Stimulated activated CD4-positive, alpha-beta T cell treated with anti-CD3 and anti-CD28 coated beads, TNF-alpha, amount 100 ng/mL, for 1 hour (primary cell): ENCODE measurements around the gene HS6ST2.

ENCODE experiments used
- DNase-seq, 3 donors: peaks; one replicate each; pipeline ENCODE4 v3.0.0-alpha.2; 2020; ENCODE audit warnings: low read depth in 3 of 3, low spot score in 1 of 3

HS6ST2 gene

DNA sequence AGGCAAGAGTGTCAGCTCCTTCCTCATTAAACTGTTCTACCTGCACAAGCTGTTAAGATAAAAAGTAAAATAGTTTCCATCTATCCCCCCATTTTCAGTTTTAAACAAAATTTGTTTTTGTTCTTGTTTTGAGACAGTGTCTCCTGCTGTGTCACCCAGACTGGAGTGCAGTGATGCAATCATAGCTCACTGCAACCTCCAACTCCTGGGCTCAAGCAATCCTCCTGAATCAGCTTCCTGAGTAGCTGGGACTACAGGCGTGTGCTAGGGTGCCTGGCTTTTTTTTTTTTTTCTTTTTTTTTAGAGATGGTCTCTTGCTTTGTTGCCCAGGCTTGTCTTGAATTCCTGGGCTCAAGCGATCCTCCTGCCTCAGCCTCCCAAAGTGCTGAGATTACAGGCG lies 105.4 kb downstream of the HS6ST2 start:
- no peak for DNase-seq

DNA sequence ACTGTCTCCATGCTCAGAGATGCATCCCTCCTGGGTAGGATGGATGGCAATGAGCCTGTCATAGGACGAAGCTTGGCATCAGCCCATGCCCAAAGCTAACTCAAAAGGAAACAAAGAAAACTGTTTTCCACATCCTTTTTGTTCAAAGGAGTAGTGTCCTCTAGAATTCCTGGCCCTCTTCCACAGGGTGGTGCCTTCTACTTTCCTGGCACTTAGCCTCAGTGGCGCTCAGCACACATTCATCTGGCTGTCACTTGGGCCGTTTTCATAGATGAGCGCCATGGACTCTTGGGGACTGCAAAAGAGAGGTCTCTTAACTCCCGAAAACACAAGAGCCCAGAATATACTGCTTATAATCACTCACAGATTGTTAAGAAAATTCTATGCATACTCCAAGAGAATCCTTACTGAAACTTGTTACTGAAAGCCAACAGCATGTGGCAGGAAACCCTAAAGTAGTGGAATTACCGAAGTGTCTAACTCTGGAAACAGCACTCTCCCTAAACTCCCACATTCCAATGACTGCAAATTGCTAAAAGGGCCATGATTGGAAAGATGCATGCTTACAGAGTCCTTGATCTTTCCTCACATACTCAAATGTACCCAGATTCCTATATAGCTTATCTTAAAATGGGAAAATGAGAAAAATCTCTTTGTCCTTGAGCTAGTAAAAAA lies 110.0 kb downstream of the HS6ST2 start:
- no peak for DNase-seq

- no peak for DNase-seq
These were observed 115.1 kb downstream of the HS6ST2 start for GRCh38 chrX:132843363-132843762.

DNA sequence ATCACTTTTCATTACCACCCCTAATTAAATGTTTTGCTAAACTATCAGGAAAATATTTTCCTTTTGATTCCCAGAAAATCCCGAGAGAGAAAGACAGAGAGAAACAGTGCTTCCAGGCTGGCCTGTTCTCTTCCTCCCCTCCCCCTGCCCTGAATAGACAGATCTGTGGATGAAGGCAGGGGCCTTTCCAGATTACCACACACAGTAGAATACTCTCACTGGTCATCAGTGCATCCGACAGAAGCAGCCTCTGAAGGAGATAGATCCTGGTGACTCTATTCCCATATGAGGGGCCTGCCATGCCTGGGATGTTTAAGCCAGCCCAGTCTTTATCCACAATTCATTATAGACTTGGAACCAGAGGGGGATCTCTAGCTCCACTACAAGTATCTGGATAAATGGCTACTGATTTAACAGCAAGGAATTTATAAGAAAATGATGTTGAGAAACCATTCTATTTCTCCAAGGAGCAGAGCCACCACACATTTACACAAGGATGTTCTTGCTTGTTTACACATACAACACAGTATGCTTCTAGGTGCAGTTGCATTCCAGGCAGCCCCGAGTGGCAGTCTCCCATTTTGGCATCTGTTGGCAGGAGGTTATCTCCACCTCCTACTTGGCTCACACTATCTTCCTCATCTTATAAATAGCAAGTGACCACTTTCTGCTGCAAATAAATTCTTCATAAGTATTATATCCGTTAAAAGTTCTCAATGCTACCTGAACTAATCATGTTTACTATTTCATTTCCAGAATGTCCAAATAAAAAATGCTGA lies 115.8 kb downstream of the HS6ST2 start:
- no peak for DNase-seq

DNA sequence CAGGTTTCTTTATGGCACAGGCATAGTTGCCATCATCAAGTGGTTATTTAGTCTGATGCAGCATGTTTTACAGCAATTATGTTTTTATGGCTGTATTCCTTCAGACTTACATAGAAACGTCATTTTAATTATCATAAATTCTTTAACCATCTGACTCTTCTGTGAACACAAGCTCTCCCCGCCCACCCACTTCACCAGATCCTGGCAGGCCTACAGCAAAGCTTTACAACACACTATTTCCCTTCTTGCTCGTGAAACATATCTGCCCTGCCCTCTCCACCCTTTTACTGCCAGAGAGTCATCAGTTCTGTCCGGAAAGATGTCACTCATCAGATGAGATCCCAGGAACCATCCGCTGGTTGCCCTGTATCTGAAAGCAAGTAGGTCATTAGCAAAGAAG lies 120.5 kb downstream of the HS6ST2 start:
- no peak for DNase-seq

- no peak for DNase-seq
These were observed 121.3 kb downstream of the HS6ST2 start for GRCh38 chrX:132837126-132837525.

GRCh38 chrX:132836471-132836870 lies 122.0 kb downstream of the HS6ST2 start:
- DNase-seq = no peak

DNA sequence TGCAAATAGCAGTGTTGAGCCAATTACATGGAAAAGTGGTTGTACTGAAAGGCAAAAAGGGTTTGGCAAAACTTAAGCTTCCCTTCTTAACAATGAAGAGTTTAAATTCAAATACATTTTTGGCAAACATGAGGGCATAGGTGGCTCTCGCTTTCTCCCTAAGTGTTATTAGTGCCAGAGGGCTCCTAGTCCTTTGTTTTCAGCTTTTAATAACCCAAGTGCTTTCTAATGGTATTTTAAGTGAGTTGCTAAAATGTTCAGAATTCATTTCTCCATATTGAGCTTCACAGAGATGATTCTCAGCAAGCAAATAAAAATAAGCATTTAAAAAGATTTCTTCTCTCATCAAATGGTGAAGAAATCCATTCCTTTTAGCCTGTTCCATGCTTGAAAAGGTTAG lies 123.7 kb downstream of the HS6ST2 start:
- no peak for DNase-seq

GRCh38 chrX:132834109-132834508 lies 124.3 kb downstream of the HS6ST2 start:
- DNase-seq = no peak

DNA sequence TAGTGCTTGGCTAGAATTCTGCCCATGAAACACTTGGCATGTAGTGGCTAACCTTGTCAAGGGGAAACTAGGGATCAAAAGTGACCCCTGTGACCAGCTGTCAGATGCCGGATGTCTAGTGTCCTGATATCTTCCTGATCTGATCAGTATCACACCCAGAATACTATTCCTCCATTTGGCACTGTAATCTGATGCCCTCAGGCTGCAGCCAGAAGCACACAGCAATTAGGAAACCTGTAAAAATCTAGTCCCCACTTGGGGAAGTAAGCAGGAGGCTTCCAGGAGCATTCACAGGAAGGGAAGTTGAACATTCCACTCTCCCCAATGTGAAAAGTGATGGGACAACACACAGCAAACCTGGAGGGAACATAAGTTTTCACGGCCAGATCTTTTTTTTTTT lies 125.1 kb downstream of the HS6ST2 start:
- no peak for DNase-seq

- DNase-seq = no peak
These were observed 127.0 kb downstream of the HS6ST2 start for GRCh38 chrX:132831336-132831973.

- DNase-seq = no peak
These were observed 135.8 kb downstream of the HS6ST2 start for GRCh38 chrX:132822634-132823012.

GRCh38 chrX:132821974-132822633 lies 136.3 kb downstream of the HS6ST2 start:
- DNase-seq = no peak

DNA sequence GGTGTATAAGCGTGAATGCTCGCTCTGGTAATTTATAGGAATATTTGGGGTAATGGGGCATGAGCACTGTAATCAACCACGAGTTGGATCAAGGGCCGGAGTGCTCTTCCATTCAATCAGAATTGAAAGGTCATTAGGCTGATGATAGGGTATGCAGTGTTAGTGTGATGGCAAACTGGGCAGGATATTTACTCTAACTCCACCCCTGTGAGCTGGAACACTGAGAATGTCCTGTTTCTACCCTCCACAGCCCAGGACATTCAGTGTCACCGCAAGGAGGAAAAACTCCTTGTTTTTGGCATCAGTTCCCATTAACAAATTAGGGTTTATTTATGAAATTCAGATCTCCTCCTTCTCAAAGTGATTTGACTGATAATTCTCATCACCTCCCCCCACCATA lies 137.8 kb downstream of the HS6ST2 start:
- no peak for DNase-seq

DNA sequence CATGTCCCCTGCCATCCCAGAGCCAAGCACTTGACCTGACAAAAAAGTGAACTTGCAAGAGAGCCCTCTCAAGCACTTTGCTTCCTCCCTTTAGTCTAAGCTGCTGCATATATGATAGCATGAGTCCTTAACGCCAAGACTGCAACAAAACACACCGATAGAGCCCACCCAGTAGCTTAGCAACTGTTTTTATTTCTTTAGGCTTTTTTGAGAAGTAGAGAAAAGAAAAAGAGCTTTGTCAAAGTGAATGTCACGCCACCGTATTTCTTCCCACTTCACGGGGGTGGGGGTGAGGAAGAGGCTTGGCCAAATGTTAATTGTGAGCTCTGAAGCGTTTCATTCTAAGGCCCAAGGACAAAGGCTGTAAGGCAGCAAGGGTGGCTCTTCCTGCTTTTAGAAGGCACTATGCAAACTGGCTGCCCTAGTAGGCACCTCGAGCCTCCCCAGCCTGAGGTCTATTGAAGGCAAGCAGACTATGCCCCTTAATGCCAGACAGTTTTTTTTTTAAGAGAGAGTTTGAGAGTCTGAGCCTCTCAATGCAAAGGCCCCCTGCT lies 138.6 kb downstream of the HS6ST2 start:
- no peak for DNase-seq

DNA sequence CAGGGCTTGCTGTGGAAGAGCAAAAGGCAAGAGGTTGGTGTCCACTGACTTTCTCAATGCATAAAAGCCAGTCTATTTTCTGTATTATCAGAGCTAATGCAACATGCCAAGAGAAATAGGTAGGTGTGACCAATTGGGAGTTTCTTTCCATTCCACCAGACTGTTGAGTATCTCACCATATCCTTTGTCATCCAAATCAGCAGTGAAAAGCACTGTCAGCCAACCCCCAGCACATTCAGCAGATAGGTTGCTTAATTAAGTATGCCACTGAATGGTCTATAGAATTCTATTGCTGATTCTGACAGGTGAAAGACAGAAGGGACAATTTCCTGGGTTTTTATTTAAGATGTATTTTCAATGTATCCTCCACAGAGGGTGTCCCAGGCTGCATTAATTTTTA lies 139.8 kb downstream of the HS6ST2 start:
- DNase-seq = no peak

DNA sequence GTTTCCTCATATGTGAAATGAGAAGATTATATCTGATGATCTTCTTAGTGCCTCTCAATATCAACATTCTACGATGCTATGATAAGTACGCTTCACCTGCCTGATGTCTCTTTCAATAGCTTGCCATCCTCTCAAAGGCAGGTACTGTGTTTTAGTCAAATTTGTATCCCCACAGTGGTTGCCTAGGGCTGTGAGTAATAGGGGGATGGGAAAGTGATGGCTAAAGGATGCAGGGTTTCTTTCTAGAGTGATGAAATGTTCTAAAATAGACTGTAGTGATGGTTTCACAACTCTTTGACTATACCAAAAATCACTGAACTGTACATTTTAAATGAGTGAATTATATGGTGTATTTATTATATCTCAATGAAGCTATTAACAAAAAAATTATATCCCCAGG lies 142.8 kb downstream of the HS6ST2 start:
- no peak for DNase-seq

DNA sequence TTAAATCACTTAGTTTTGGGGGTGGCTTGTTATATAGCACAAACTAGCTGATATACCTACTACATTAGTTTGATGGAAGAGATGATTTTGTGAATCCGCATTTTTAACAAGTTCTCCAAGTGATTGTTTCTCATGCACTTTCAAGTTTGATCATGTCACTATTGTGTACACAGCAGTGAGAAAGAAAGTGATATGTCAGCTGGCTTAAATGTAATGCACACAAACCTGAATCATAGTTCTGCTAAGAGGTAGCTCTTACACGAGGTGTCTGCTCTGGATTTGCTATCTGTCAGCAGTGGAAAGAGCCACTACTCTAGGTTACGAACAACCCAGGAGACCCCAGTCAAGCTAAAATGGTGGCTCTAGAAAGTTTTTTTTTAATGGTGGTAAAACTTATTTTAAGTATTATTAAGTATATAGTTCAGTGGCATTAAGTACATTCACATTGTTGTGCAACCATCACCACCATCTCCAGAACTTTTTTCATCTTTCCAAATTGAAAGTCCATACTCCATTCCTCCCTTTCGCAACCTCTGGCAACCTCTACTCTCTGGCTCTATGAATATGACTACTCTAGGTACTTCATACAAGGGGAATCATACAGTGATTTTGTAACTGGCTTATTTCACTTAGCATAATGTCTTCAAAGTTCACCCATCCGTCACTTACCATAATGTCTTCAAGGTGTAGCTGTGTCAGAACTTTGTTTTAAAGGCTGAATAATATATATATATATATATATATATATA lies 147.3 kb downstream of the HS6ST2 start:
- no peak for DNase-seq

DNA sequence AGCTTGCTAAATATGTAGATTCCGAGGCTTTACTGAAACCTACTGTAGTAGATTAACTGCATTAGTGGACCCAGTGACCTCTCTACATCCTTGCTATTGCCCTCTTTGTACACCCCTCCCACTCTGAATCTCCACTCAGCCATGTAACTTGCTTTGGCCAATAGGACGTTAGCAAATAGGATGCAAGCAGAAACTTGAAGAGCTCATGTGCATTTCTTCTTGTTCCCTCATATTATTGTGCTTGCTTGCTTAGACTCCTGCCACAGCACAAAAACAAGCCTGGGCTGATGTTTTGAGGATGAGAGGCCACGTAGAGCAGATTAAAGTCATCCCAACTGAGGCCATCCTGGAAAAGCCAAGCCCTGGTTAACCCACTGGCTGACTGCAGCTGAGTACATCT lies 147.9 kb downstream of the HS6ST2 start:
- no peak for DNase-seq

DNA sequence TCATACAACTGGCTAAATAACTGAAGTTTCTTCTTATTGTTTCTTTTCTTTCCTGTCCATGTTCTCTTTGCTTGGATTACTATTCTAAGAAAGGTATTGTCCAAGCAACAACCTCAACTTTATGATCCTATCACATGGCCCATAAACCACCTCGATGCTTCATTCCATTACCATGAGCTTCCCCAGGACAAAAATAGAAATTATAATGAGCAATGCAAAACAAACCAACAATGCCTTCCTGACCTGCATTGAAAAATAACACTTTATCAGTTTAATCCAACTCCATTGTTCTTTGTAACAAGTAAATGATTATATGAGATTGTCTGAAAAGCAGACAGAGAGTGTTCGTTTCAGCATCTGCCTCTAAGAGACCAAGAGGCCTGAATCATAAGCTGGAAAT lies 148.8 kb downstream of the HS6ST2 start:
- DNase-seq = no peak
